ENCODE measurements around the gene MMAA. TPM values are rescaled to one million over a fixed set of nuclear protein-coding genes. Genes with fewer than 3 reads are reported as not detected.
A peak's percentile ranks its signal among the peaks of the same experiment; 100 is the strongest.

MMAA gene
- 1.3 TPM for polyA plus RNA-seq (2012; ENCODE audit: insufficient read length, low read depth)

DNA sequence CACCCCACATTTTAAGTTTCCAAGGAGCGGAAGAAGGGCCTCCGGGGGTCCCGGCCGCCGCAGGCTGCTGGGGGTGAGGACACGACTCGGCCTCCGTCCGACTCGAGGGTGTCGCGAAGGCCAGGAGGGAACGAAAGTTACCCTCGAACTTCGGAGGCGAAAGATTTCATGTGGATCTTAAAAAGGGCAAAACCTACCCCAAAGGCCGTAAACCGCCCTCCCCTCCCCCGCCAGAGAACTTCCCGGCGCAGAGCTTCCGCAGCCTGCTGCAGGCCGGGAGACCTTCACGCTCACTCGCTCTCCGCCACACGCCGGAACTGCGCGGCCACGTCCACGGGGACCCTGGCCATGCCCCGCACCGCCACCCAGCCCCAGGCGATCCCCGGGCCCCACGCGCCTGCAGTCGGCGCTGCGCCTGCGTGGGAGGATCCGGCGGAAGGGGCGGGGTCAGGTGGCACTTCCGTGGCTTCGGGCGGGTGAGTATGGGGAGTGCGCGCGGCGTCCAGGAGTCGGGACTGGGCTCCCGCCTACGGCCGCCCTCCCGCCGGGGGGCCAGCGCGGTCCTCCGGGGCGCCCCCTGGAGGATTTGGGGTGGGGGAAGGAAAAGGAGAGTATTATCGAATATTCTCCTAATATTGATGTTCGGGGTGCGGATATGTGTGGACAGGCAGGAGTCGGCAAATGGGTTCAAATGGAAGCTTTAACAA, at the start of gene MMAA:
Gene MMAA (plus strand): TSS at position 454 of the 707 bp plus-strand sequence. CDS start 19,755 bp downstream, outside the sequence.
- TF ChIP-seq, protein P1, sequence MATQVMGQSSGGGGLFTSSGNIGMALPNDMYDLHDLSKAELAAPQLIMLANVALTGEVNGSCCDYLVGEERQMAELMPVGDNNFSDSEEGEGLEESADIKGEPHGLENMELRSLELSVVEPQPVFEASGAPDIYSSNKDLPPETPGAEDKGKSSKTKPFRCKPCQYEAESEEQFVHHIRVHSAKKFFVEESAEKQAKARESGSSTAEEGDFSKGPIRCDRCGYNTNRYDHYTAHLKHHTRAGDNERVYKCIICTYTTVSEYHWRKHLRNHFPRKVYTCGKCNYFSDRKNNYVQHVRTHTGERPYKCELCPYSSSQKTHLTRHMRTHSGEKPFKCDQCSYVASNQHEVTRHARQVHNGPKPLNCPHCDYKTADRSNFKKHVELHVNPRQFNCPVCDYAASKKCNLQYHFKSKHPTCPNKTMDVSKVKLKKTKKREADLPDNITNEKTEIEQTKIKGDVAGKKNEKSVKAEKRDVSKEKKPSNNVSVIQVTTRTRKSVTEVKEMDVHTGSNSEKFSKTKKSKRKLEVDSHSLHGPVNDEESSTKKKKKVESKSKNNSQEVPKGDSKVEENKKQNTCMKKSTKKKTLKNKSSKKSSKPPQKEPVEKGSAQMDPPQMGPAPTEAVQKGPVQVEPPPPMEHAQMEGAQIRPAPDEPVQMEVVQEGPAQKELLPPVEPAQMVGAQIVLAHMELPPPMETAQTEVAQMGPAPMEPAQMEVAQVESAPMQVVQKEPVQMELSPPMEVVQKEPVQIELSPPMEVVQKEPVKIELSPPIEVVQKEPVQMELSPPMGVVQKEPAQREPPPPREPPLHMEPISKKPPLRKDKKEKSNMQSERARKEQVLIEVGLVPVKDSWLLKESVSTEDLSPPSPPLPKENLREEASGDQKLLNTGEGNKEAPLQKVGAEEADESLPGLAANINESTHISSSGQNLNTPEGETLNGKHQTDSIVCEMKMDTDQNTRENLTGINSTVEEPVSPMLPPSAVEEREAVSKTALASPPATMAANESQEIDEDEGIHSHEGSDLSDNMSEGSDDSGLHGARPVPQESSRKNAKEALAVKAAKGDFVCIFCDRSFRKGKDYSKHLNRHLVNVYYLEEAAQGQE (IDR thresholded peaks at IDR 0.05; ENCODE audit: insufficient read depth in 1 of 2, low read depth in 2 of 2, low read length in 2 of 2): no peak
- TF ChIP-seq POLR2AphosphoS5 (IDR thresholded peaks at IDR 0.05; ENCODE audit: low read depth, low read length): peak; percentile 91
- TF ChIP-seq TAF1 (IDR thresholded peaks at IDR 0.05; ENCODE audit: borderline replicate concordance, insufficient read depth, low read length): peak; percentile 75
- TF ChIP-seq FOXP2 (optimal IDR thresholded peaks at IDR 0.05; ENCODE audit: borderline replicate concordance, extremely low read depth, extremely low read length, insufficient read depth): peak; percentile 96
- TF ChIP-seq SIN3A (IDR thresholded peaks at IDR 0.05; ENCODE audit: borderline replicate concordance, insufficient read depth, low read length): no peak

DNA sequence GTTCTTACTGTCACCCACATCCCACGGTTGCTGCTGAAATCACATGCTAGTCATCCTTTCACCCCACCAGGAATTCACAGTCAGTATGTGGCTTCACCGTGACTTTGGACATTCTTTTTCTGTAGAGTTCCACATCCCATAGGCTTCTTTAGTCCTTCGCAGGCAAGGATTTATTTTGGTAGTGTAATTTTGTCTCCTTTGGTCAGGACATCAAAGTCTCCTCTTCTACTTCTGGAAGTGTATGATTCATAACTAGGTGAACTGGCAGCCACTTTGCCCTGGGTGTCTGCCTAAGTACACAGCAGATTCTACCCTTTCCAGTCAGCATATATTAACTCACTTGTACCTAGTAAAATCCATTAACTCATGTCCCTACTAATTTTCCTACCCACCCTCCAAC, 38.3 kb upstream of the MMAA start:
- TF ChIP-seq FOXP2 (optimal IDR thresholded peaks at IDR 0.05; ENCODE audit: borderline replicate concordance, extremely low read depth, extremely low read length, insufficient read depth) (no peak), POLR2AphosphoS5 (IDR thresholded peaks at IDR 0.05; ENCODE audit: low read depth, low read length) (no peak), TAF1 (IDR thresholded peaks at IDR 0.05; ENCODE audit: borderline replicate concordance, insufficient read depth, low read length) (no peak), SIN3A (IDR thresholded peaks at IDR 0.05; ENCODE audit: borderline replicate concordance, insufficient read depth, low read length) (no peak)
- TF ChIP-seq, protein P1 (IDR thresholded peaks at IDR 0.05; ENCODE audit: insufficient read depth in 1 of 2, low read depth in 2 of 2, low read length in 2 of 2): no peak

DNA sequence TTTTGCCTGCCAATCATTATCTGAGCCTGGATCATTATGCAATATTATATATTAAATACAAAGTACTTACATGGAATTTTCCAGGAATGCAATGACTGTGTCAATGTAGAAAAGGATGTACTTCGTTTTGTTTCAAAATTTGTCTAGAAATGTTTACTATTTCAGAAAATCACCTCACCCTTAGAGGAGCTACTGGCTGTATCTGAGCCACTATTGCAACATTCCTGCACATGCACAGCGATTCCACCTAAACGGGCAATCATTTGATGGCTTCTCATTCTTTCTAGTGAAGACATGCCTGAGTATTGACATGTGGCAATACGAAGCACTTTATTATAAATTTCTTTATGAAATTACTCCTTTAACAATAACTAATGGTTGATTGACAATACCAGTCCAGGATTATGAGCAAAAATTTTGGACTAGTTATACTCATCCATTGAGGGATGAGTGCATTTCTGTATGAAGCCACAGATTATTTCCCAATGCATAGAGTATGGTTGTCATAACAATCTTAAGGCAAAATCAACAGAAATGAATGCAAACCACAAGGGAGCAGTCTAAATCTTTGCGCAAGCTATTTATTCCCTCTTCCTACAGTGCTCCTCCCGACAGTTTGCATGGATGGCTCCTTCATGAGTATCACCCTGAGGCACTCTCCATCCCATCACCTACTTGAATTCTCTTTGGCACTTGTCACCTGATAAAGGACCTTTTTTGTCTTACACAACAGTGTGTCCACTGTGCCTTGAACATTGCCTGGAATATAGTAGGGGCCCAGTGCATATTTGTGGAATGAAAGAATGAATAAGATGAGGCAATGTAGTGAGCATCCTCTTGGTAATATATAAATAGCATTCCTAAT, 35.8 kb upstream of the MMAA start:
- TF ChIP-seq POLR2AphosphoS5 (IDR thresholded peaks at IDR 0.05; ENCODE audit: low read depth, low read length) (no peak), TAF1 (IDR thresholded peaks at IDR 0.05; ENCODE audit: borderline replicate concordance, insufficient read depth, low read length) (no peak), SIN3A (IDR thresholded peaks at IDR 0.05; ENCODE audit: borderline replicate concordance, insufficient read depth, low read length) (no peak)

DNA sequence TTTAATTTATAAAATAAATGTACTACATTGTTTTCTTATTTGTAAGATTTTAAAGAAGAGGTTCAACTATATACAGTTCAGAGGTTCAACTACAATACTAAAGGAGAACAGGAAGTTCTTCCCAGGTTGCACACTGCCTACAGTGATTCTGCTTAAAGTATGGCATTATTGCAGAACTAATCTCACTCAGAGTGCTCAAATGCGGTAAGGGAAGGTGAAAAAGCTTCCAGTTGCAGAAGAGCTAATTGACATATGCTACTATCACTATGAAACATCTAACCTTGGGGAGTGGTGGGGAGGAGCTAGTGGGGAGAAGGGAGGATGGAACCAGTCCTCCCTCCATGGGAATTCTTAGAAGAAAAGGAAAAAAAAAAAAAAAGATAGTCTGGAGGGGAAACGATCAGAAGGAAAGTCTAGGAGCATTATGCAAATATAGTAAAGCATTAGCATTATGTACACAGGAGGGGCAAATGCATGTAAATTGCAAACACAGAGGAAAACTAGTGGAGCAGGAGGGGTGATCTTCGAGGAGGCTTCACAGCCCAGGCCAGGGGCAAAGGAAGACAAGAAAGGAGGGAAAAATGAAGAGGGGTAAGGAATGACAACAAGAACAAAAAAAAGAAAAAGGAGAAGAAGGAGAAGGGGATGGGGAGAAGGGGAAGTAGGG, 32.0 kb upstream of the MMAA start:
- no peak for TF ChIP-seq TAF1 (IDR thresholded peaks at IDR 0.05; ENCODE audit: borderline replicate concordance, insufficient read depth, low read length)
- no peak for TF ChIP-seq SIN3A (IDR thresholded peaks at IDR 0.05; ENCODE audit: borderline replicate concordance, insufficient read depth, low read length)
- TF ChIP-seq FOXP2 (optimal IDR thresholded peaks at IDR 0.05; ENCODE audit: borderline replicate concordance, extremely low read depth, extremely low read length, insufficient read depth): no peak
- TF ChIP-seq POLR2AphosphoS5 (IDR thresholded peaks at IDR 0.05; ENCODE audit: low read depth, low read length): no peak
- TF ChIP-seq, protein P1 (IDR thresholded peaks at IDR 0.05; ENCODE audit: insufficient read depth in 1 of 2, low read depth in 2 of 2, low read length in 2 of 2): no peak
